Activated CD8-positive, alpha-beta memory T cell treated with anti-CD3 and anti-CD28 coated beads, Interleukin-2, amount 50 U/mL, for 1 hour (primary cell): ENCODE results near the gene PHKB.
"Not testable (repeated sequence)": the region's sequence is repeated elsewhere in the genome, so short reads cannot be mapped to it uniquely, and the experiment has no call there.

ENCODE experiments used
- DNase-seq: peaks from one replicate; pipeline ENCODE4 v3.0.0-alpha.2; 2020; ENCODE audit errors: extremely low read depth

The PHKB gene

GRCh38 chr16:47506800-47507199 lies 45.7 kb downstream of the PHKB start:
- DNase-seq: no peak

- no peak for DNase-seq
Observed at GRCh38 chr16:47507701-47508100, 46.6 kb downstream of the PHKB start.

DNA sequence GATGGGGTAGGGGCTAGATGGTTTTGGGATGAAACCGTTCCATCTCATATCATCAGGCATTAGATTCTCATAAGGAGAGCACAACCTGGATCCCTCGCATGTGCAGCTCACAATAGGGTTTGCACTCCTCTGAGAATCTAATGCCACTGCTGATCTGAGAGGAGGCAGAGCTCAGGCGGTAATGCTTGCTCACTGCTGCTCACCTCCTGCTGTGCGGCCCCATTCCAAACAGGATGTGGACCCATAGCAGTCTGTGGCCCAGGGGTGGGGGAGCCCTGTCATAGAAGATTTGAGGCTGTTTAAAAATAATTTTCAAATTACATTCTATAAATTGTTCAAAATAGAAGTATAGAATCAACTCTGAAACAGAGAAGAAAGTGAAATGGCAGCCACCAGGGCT lies 50.8 kb downstream of the PHKB start:
- no peak for DNase-seq

DNA sequence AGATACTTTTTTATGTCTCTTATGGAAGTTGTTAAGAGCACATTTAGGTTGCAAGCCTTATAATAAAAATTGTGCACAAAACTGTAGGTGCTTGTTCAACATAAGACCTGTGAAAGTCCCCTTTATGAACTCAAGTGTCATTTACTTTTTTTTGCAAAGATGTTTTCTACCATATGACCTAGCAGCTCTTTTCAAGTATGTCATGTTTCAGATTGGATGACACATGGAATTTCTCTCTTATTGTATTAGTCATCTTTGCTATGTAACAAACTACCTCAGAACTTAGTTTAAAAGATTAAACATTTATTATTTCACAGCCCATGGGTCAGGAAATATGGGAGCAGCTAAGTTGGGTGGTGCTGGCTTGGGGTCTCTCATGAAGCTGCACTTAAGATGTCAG lies 57.9 kb downstream of the PHKB start:
- no peak for DNase-seq

- no peak for DNase-seq
Observed at GRCh38 chr16:47519546-47519945, 58.4 kb downstream of the PHKB start.

DNA sequence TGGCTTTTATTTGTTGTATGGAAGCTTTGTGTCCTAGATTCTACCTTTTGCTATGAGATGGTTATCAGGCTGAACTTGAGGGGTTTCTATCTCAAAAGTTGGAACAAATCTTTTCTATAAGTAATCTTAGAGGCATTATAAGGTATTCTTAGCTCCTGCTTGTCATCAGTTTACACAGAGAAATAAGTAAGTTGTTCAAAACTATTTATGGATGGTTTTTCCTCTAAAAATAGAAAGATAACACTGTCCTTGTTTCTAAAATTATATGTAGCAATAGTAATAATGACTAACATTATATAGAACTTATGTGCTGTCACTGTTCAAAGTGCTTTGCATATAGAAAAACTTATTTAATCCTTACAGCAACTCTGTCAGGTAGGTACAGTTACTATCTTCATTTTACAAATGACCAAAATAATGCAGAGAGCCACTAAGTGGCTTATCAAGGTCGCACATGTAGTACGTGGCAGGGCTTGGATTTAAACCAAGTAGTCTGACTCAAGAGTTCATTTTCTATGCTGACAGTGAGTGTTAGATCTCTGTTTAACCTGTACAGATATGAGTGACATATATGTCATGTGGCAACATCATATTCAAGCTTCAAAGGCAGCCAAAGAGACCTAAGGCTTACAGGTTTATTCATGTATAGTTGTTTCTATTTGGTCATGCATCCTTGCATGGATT lies 59.0 kb downstream of the PHKB start:
- DNase-seq: no peak

GRCh38 chr16:47523342-47524006 lies 62.3 kb downstream of the PHKB start:
- no peak for DNase-seq

GRCh38 chr16:47524007-47524405 lies 62.9 kb downstream of the PHKB start:
- no peak for DNase-seq

GRCh38 chr16:47528431-47528830 lies 67.3 kb downstream of the PHKB start:
- DNase-seq: no peak

DNA sequence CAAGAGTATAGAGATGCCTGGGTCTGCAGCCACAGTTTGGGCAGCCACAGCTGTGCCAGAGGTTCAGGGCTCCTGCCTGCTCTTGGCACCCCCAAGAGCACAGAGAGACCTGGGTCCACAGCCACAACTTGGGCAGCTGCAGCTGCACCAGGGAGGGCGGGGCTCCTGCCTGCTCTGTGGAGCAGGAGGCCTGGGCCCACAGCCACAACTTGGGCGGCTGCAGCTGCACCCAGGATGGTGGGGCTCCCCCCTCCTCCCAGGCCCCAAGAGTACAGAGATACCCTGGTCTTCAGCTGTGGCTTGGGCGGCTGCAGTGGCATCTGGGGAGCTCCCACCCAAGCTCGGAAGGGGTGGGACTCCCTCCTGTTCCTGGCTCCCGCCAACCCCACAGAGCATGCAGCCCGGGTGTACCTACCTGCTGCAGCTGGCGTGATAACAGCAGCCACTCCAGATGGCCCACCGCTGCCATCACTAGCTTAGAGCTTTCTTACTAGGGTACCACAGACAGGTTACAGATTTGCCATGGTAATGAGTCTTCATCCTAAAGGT lies 72.7 kb downstream of the PHKB start:
- DNase-seq: no peak

DNA sequence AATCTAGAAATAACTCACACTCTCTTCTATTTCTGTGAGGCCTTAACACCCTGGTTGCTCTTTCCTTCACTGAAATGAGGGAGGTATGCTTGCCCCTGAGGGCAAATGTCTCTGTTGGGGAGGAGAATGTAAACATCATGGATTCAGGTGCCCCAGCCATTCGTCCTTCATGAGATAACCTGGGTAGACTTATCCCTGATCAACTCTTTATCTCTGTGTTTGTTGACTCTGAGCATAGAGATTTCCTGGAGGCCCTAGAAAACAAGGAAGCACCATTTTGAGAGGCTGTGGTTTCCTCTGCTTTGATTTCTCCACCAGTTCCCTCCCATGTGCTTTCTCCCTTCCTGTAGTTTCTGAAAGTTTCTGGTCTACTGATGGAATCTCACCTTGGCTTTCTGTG lies 77.3 kb downstream of the PHKB start:
- no peak for DNase-seq

DNA sequence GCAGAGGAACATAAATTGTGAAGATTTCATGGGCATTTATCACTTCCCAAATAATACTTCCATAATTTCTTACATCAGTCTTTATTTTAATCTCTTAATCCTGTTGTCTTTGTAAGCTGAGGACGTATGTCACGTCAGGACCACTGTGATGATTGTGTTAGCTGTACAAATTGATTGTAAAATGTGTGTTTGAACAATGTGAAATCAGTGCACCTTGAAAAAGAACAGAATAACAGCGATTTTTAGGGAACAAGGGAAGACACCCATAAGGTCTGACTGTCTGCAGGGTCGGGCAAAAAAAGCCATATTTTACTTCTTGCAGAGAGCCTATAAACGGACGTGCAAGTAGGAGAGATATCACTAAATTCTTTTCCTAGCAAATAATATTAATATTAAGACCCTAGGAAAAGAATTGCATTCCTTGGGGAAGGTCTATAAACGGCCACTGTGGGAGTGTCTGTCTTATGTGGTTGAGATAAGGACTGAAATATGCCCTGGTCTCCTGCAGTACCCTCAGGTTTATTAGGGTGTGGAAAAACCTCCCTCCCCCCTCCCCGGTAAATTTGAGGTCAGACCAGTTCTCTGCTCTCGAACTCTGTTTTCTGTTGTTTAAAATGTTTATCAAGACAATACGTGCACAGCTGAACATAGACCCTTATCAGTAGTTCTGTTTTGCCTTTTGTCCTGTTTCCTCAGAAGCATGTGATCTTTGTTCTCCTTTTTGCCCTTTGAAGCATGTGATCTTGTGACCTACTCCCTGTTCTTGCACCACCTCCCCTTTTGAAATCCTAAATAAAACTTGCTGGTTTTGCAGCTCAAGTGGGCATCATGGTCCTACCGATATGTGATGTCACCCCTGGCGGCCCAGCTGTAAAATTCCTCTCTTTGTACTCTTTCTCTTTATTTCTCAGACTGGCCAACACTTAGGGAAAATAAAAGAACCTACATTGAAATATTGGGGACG lies 78.9 kb downstream of the PHKB start:
- DNase-seq: not testable (repeated sequence)

- DNase-seq: not testable (repeated sequence)
Observed at GRCh38 chr16:47541135-47541534, 80.0 kb downstream of the PHKB start.

DNA sequence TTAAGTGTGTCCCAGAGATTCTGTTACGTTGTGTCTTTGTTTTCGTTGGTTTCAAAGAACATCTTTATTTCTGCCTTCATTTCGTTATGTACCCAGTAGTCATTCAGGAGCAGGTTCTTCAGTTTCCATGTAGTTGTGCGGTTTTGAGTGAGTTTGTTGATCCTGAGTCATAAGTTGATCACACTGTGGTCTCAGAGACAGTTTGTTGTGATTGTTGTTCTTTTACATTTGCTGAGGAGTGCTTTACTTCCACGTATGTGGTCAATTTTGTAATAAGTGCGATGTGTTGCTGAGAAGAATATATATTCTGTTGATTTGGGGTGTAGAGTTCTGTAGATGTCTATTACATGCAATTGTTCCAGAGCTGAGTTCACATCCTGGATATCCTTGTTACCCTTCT lies 83.1 kb downstream of the PHKB start:
- DNase-seq: not testable (repeated sequence)

GRCh38 chr16:47551185-47551584 lies 90.1 kb downstream of the PHKB start:
- DNase-seq: not testable (repeated sequence)

GRCh38 chr16:47551767-47552166 lies 90.6 kb downstream of the PHKB start:
- not testable (repeated sequence) for DNase-seq

DNA sequence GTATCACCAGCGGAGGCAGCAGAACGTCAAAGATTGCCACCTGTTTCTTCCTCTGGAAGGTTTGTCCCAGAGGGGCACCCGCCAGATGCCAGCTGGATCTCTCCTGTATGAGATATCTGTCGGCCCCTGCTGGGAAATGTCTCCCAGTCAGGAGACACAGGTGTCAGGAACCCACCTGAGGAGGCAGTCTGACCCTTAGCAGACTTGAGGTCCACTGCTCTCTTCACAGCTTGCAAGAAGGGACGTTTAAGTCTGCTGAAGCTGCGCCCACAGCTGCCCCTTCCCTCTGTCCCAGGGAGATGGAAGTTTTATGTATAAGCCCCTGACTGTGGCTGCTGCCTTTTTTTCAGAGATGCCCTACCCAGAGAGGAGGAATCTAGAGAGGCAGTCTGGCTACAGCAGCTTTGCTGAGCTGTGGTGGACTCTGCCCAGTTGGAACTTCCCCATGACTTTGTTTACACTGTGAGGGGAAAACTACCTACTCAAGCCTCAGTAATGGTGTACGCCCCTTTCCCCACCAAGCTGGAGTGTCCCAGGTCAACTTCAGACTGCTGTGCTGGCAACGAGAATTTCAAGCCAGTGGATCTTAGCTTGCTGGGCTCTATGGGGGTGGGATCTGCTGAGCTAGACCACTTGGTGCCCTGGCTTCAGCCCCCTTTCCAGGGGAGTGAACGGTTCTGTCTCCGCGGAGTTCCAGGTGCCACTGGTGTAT lies 92.9 kb downstream of the PHKB start:
- no peak for DNase-seq

DNA sequence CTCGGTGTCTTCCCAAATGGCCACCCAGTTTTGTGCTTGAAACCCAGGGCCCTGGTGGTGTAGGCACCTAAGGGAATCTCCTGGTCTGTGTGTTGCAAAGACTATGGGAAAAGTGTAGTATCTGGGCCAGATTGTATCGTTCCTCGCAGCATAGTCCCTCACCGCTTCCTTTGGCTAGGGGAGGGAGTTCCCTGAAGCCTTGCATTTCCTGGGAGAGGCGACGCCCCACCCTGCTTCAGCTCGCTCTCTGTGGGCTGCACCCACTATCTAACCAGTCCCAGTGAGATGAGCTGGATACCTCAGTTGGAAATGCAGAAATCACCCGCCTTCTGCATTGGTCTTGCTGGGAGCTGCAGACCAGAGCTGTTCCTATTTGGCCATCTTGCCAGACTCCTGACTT lies 93.5 kb downstream of the PHKB start:
- not testable (repeated sequence) for DNase-seq

DNA sequence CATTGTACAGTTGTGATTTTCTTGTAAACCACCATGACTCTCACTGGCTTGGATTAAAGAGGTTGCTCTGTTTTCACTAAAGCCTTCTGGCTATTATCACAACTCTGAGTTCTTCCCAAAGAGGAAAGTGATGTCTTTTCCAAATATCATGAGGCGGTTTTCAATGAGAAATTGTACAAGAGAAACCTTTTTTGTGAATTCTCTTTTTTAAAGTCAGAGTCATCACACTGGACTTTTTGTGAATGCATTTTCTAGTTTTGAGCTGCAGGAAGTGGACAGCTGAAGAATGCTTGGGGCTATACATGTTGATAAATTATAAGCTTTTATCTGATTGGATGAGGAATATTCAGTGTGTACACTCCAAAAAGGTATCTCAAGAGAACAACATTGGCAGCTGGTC lies 100.2 kb downstream of the PHKB start:
- DNase-seq: no peak

GRCh38 chr16:47562366-47562765 lies 101.2 kb downstream of the PHKB start:
- DNase-seq: no peak

DNA sequence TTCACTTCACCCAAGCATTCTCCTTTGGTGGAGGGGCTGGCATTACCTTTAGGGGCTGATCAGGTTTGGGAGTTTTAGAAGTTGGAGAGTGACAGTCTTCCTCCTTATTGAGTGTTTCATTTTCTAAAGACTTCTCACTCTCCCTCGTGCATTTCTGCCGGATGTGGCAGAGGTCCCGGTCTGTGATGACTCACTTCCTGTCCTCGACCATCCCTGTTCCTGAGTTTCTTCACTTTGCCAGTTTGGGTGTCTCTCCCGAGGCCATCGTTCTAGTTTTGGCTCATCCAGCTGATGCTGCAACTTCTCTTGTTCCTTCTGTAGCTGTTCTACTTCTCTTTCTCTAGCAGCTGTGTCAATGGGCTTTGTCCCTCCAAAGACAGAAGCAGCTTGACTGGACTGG lies 104.3 kb downstream of the PHKB start:
- DNase-seq: no peak

GRCh38 chr16:47567321-47567720 lies 106.2 kb downstream of the PHKB start:
- no peak for DNase-seq
